SK-N-SH (cell line): ENCODE measurements around the gene SLC24A3. TPM values are rescaled to one million over a fixed set of nuclear protein-coding genes. Genes with fewer than 3 reads are reported as not detected.

ENCODE experiments used
- CTCF ChIA-PET: fragments of 300-600, 350-600 bp; formaldehyde crosslinking; extraction: SDS; loops from one replicate; lab custom pipeline; 2021; lab: Yijun Ruan, JAX
- POLR2A ChIA-PET: fragments of 350-600 bp; sonication (Branson Sonifier 250); formaldehyde crosslinking; extraction: SDS; loops from one replicate; lab custom pipeline; 2020; ENCODE audit warnings: antibody characterized with exemption, inconsistent platforms; lab: Yijun Ruan, JAX
- DNase-seq: peaks from one replicate; pipeline ENCODE4 v3.0.0; 2012
- H2AFZ ChIP-seq: fragments of 200-600 bp; sonication (generic); 2 replicates; pipeline ENCODE4 v1.8.1; 2016; ENCODE audit warnings: antibody characterized with exemption, mild to moderate bottlenecking, low read depth
- H3F3A ChIP-seq: fragments of 200-600 bp; sonication (generic); replicated peaks from 2 replicates; pipeline ENCODE3; 2016; ENCODE audit warnings: antibody characterized with exemption, mild to moderate bottlenecking; ENCODE audit not compliant: insufficient read depth
- H3K27ac ChIP-seq, 2 experiments: fragments of 200-500 bp in 1 of 2; fragments of 200-600 bp in 1 of 2; sonication (Bioruptor generic) in 1 of 2; sonication (generic), shearing (Covaris generic) in 1 of 2; 2 replicates each; pipeline versions ENCODE4 v1.5.1 to v1.6.1; 2014 to 2016; ENCODE audit warnings: low read depth in 2 of 2, inconsistent platforms in 1 of 2, low read length in 1 of 2, mild to moderate bottlenecking in 1 of 2, mixed read lengths in 1 of 2
- H3K27me3 ChIP-seq: fragments of 200-600 bp; sonication (generic), shearing (Covaris generic); 2 replicates; pipeline ENCODE4 v1.6.1; 2016; ENCODE audit warnings: mixed run types; ENCODE audit not compliant: insufficient read depth
- H3K36me3 ChIP-seq, 2 experiments: fragments of 200-500 bp in 1 of 2; fragments of 200-600 bp in 1 of 2; sonication (Bioruptor generic) in 1 of 2; sonication (generic) in 1 of 2; replicated peaks in 1 of 2; 2 replicates each; pipeline versions ENCODE3 to v1.5.1; 2014 to 2016; ENCODE audit warnings: low read length in 1 of 2, mild to moderate bottlenecking in 1 of 2; ENCODE audit not compliant: insufficient read depth in 2 of 2, control insufficient read depth in 1 of 2
- H3K4me1 ChIP-seq, 2 experiments: fragments of 200-500 bp in 1 of 2; fragments of 200-600 bp in 1 of 2; sonication (Bioruptor generic) in 1 of 2; sonication (generic), shearing (Covaris generic) in 1 of 2; 2 replicates each; pipeline versions ENCODE4 v1.5.1 to v1.6.1; 2014 to 2016; ENCODE audit warnings: low read depth in 1 of 2, low read length in 1 of 2, mixed run types in 1 of 2; ENCODE audit not compliant: insufficient read depth in 2 of 2, control insufficient read depth in 1 of 2
- H3K4me2 ChIP-seq: fragments of 200-600 bp; sonication (generic), shearing (Covaris generic); 2 replicates; pipeline ENCODE4 v1.6.1; 2017; ENCODE audit warnings: mixed run types
- H3K4me3 ChIP-seq, 2 experiments: fragments of 200-500 bp in 1 of 2; fragments of 200-600 bp in 1 of 2; sonication (Bioruptor generic) in 1 of 2; sonication (generic), shearing (Covaris generic) in 1 of 2; 2 replicates each; pipeline versions ENCODE4 v1.5.1 to v1.8.1; 2014 to 2016; ENCODE audit warnings: low read depth in 2 of 2, inconsistent platforms in 1 of 2, low read length in 1 of 2, mild to moderate bottlenecking in 1 of 2, mixed read lengths in 1 of 2, moderate library complexity in 1 of 2
- H3K79me2 ChIP-seq: fragments of 200-600 bp; sonication (generic); 2 replicates; pipeline ENCODE4 v1.8.1; 2017; ENCODE audit warnings: mild to moderate bottlenecking; ENCODE audit not compliant: insufficient read depth
- H3K9ac ChIP-seq: fragments of 200-600 bp; sonication (generic); 2 replicates; pipeline ENCODE4 v1.6.1; 2017; ENCODE audit warnings: mixed run types
- H3K9me2 ChIP-seq: fragments of 200-600 bp; sonication (generic); 2 replicates; pipeline ENCODE4 v1.6.1; 2017; ENCODE audit warnings: mixed run types
- H3K9me3 ChIP-seq: fragments of 200-600 bp; sonication (generic); 2 replicates; pipeline ENCODE4 v1.6.1; 2017; ENCODE audit warnings: mixed run types, mild to moderate bottlenecking, moderate library complexity
- H4K20me1 ChIP-seq: fragments of 200-600 bp; sonication (generic); 2 replicates; pipeline ENCODE4 v1.6.1; 2017; ENCODE audit warnings: mild to moderate bottlenecking, mixed run types; ENCODE audit not compliant: insufficient read depth
- GATA2 ChIP-seq: sonication (generic); formaldehyde crosslinking; IDR thresholded peaks from 2 replicates; pipeline ENCODE4 v1.5.0; 2020; ENCODE audit warnings: mild to moderate bottlenecking, missing genetic modification reagents
- IRF3 ChIP-seq: fragments of 150-350 bp; IDR thresholded peaks from 2 replicates; pipeline ENCODE4 v1.6.1; 2016; ENCODE audit warnings: mild to moderate bottlenecking, low read depth, low read length
- RFX5 ChIP-seq: IDR thresholded peaks from 2 replicates; pipeline ENCODE4 v1.6.1; 2012; ENCODE audit warnings: mild to moderate bottlenecking, improper control_type of control experiment, low read length
- WGBS: methylation state at CpG from one replicate; pipeline ENCODE4 v1.1.6; 2017; ENCODE audit warnings: low lambda C conversion rate; 5-methylcytosine and 5-hydroxymethylcytosine counted together
- polyA plus RNA-seq, 3 experiments: library from polyadenylated mRNA; depleted of rRNA; stranded (reverse); fragments of >200 nt; gene quantifications; 2 replicates each; pipeline ENCODE4 v1.2.3, GENCODE V29; 2012
- TF ChIP-seq, protein P1 (sequence below): fragments of 200-600 bp; sonication (generic); IDR thresholded peaks from 2 replicates; pipeline ENCODE4 v1.6.1; 2017; ENCODE audit warnings: antibody characterized with exemption, mild to moderate bottlenecking, moderate library complexity

The SLC24A3 gene
- polyA plus RNA-seq, 1 of the 3 experiments (the other 2 are of a cell fraction), result not detected

GRCh38 chr20:19491241-19491640 is 278.8 kb downstream of the SLC24A3 start (continued):
- TF ChIP-seq, protein P1, sequence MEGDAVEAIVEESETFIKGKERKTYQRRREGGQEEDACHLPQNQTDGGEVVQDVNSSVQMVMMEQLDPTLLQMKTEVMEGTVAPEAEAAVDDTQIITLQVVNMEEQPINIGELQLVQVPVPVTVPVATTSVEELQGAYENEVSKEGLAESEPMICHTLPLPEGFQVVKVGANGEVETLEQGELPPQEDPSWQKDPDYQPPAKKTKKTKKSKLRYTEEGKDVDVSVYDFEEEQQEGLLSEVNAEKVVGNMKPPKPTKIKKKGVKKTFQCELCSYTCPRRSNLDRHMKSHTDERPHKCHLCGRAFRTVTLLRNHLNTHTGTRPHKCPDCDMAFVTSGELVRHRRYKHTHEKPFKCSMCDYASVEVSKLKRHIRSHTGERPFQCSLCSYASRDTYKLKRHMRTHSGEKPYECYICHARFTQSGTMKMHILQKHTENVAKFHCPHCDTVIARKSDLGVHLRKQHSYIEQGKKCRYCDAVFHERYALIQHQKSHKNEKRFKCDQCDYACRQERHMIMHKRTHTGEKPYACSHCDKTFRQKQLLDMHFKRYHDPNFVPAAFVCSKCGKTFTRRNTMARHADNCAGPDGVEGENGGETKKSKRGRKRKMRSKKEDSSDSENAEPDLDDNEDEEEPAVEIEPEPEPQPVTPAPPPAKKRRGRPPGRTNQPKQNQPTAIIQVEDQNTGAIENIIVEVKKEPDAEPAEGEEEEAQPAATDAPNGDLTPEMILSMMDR, result no peak
- no peak for TF ChIP-seq RFX5

DNA sequence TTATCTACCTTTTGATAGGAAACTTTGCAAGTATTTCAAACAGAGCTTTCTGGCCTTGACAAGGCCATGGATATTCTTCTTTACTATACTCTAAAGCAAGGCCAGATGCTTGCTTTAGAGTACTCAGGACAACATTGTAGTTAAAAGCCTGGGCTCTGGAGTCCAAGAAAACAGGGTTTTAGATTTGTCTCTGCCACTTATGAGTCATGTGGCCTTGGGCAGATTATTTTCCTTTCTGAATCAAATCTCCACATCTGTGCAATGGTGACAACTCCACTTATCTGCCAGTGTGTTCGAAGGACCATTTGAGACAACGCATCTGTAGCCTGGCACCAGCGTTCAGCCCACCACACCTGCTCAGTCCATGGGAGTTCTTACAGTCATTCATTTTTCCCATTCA is 279.7 kb downstream of the SLC24A3 start:
- Histone ChIP-seq H3K27me3 (no peaks in the 10 kb centered on the region), H3K9me2 (no peaks in the 10 kb centered on the region), H3K9me3 (no peaks in the 10 kb centered on the region), H3K4me3 (no peak overlapping the region), H3K4me2 (no peak overlapping the region), H3K36me3 (no peaks in the 10 kb centered on the region), H3F3A (no peaks in the 10 kb centered on the region), H3K79me2 (no peaks in the 10 kb centered on the region), H4K20me1 (no peaks in the 10 kb centered on the region), H3K9ac (no peak overlapping the region), H2AFZ (no peak overlapping the region), H3K4me1 (peaks cover 0 to 11% of the 10 kb centered on the region in 2 experiments; a peak in 1 of 4 replicates), H3K27ac (no peak overlapping the region)
- 0% methylated on average over 3 of the region's 3 CpGs for WGBS
- TF ChIP-seq IRF3, result no peak
- ChIA-PET POLR2A (no interaction called here), CTCF (no interaction called here)
- no peak for DNase-seq

DNA sequence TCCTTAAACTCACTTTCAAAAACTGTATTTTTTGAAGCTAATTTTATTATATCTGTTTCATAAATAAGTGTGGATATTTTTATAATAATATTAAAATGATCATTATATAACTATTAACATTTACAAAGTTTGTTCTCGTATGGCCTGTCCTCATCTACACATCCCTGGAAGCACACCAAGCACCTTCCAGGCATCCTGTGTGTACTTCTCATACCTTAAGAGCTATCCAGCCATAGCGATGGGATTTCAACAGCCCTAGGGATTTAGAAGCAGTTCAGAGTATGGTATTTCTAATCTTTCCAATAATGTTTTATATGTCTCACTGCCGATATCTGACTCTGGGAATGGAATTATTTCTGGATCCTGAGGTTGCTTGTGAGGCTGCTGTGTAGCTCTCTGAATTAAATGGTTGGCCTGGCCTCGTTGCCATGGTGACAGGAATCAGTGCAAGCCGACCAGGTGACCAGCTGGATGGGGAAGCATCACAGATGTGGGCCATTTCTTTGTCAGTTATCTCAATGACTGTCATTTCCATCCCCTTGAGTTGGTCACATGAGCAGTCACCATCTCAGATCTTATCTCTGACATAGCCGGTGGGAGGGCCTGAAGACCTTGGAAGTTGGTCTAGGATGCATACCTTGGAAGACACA is 280.4 kb downstream of the SLC24A3 start:
- H3K4me2 ChIP-seq, result no peak overlapping the region
- H3K27me3 ChIP-seq, result no peaks in the 10 kb centered on the region
- ChIA-PET CTCF (no interaction called here), POLR2A (no interaction called here)
- H3K4me3 ChIP-seq, result no peak overlapping the region
- 5% methylated on average over 6 of the region's 6 CpGs for WGBS
- no peaks in the 10 kb centered on the region for H3K79me2 ChIP-seq
- H2AFZ ChIP-seq, result no peak overlapping the region
- no peak overlapping the region for H3K9ac ChIP-seq
- TF ChIP-seq, protein P1, result no peak
- peak; percentile 31; the same call in 1 of the 2 replicates for TF ChIP-seq GATA2 (CRISPR knock-in tag)
- H3K9me3 ChIP-seq, result no peaks in the 10 kb centered on the region
- H3K9me2 ChIP-seq, result no peaks in the 10 kb centered on the region
- H3K36me3 ChIP-seq, result no peaks in the 10 kb centered on the region
- DNase-seq, result peak; percentile 46
- no peaks in the 10 kb centered on the region for H4K20me1 ChIP-seq
- no peak overlapping the region for H3K27ac ChIP-seq
- H3K4me1 ChIP-seq, result peaks cover 0 to 14% of the 10 kb centered on the region in 2 experiments; a peak in 1 of 4 replicates
- H3F3A ChIP-seq, result no peaks in the 10 kb centered on the region
